Stimulated activated CD8-positive, alpha-beta memory T cell treated with anti-CD3 and anti-CD28 coated beads, Interleukin-4, amount 100 ng/mL, for 24 hours (primary cell): ENCODE results near the gene SCG2.
"Not testable (repeated sequence)": the region's sequence is repeated elsewhere in the genome, so short reads cannot be mapped to it uniquely, and the experiment has no call there.

ENCODE experiments used
- DNase-seq: peaks from one replicate; pipeline ENCODE4 v3.0.0-alpha.2; 2020; ENCODE audit warnings: low read depth

SCG2 gene

DNA sequence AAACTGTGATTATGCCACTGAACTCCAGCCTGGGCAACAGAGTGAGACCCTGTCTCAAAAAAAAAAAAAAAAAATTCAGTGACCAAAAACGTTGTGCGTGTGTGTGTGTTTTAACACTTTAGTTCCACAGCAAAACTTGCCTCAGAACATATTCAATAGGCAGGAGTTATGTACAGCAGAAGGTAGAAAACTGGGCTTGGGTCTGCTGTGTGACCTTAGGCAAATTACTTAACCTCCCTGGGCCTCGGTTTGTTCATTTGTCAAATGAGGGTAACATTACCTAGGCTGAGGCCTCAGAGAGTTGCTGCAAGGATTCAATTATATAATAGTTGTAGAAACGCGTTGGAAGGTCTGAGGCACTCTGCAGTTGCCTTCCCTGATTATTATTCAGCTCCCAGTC is 10.3 kb upstream of the SCG2 start:
- no peak for DNase-seq

- DNase-seq, result no peak
Observed at GRCh38 chr2:223611061-223611460, 8.9 kb upstream of the SCG2 start.

GRCh38 chr2:223607476-223607875 is 5.3 kb upstream of the SCG2 start:
- DNase-seq, result no peak

DNA sequence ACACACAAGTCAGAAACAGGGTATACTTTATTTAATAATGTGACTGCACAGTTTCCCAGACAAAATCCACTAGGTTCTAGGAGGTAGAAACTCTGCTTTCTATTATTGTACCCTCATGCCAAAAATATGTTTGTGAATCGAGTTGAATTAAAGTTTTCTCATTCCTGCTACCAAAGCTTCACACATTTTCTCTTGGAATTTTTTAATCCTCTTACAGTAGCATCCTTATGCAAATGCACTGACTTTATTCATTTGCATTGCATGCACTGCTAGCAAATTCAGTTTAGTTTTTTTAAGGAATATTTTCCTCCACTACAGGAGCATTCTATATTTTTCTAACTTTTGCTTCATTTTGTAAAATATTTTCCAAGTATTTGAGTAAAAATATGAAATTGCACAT is 4.8 kb upstream of the SCG2 start:
- DNase-seq, result no peak

- DNase-seq, result no peak
Observed at GRCh38 chr2:223604231-223604630, 2.1 kb upstream of the SCG2 start.

- no peak for DNase-seq
Observed at GRCh38 chr2:223602972-223603371, 811 bp upstream of the SCG2 start.

GRCh38 chr2:223601018-223601417 is 1.1 kb downstream of the SCG2 start:
- DNase-seq, result no peak

GRCh38 chr2:223599640-223600380 is 2.4 kb downstream of the SCG2 start:
- DNase-seq, result no peak

DNA sequence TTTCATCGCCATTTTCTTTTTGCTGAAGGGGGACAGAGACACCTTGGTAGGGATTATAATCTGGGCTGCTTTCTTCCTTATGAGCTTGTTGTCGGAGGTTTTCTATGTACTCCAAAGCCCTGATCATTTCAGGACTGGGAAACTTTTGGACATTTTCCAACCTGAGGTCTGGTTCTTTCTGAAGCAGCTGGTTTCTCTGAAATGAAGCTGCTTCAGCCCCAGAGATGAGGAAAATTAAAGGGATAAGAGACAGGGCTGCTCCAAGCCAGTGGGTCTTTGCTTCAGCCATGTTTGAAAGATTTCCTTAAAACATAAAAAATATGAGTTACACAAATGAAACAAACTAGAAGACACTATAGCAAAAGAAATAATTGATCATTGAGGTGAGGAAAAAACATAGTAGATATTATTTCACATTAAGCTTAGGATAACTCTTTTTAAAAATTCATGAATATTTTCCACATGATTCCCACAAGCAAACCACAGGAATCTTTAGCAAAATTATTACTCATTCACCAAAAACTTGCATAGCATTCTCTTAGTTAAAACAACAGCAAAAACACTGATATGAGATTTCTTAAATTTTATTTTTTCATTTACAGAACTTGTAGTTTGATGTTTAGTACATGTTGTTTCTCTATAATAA is 3.0 kb downstream of the SCG2 start:
- DNase-seq, result no peak

GRCh38 chr2:223597076-223597475 is 5.1 kb downstream of the SCG2 start:
- DNase-seq, result no peak

DNA sequence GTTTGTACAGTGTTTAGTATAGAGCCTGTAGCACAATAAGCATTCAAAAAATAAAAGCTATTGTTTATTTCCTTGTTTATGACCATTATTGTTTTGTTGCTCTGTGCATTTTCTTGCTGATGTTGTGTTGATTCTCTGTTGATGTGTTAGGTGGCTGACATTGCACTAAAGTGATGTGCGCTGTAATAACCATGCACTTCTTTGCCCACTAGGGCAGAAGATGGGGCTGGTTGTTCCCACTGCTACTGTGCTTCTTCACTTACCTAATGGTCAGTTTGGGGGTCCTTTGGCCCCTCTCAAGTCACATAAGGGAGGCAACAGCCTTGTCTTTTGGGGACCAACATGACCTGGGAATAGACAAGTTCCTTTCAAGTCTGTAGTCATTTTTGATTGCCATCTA is 6.0 kb downstream of the SCG2 start:
- no peak for DNase-seq

- DNase-seq, result no peak
Observed at GRCh38 chr2:223594831-223595230, 7.3 kb downstream of the SCG2 start.

DNA sequence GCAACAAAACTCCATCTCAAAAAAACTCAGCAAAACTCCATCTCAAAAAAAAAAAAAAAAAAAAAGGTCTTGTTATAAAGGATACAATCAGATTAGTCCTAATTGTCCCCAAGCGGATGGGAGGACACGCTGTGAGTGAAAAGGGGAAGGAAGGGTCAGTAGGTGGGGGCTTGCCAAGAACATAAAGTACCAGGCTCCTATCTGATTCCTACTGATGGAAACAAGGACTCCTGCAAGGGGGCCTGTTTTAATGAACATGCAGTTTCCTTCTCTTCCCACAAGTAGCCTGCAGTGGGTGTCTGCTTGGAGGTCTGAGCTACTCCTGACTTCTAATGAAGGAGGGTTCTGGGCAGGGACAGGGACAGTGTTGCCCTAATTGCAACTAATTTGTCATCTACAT is 7.9 kb downstream of the SCG2 start:
- no peak for DNase-seq

DNA sequence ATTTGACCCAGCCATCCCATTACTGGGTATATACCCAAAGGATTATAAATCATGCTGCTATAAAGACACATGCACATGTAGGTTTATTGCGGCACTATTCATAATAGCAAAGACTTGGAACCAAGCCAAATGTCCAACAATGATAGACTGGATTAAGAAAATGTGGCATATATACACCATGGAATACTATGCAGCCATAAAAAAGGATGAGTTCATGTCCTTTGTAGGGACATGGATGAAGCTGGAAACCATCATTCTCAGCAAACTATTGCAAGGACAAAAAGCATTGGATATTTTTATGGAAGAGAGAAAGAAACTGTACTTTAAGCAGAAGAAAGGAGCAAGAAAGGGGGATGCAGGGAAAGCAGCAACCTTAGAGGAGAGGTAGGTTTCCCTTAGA is 9.5 kb downstream of the SCG2 start:
- not testable (repeated sequence) for DNase-seq

DNA sequence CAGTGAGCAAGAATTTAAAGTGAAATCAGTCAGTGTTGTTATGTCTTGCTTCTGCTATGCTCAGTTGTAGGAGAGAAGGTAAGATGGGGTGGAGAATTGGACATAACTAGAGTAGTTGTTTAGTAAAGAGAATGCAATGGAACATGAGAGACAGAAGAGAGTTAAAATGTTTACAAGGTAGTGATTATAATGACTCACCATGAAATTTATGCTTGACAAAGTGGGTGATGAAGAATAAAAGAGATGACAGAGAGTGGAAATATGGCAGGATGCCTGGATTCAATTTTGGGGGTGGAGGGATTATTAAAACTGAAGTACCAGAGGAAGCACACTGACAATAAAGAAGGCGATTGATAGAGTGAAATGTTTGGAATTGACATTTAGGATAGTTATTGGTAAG is 10.6 kb downstream of the SCG2 start:
- DNase-seq, result no peak

- no peak for DNase-seq
Observed at GRCh38 chr2:223590964-223591363, 11.2 kb downstream of the SCG2 start.

DNA sequence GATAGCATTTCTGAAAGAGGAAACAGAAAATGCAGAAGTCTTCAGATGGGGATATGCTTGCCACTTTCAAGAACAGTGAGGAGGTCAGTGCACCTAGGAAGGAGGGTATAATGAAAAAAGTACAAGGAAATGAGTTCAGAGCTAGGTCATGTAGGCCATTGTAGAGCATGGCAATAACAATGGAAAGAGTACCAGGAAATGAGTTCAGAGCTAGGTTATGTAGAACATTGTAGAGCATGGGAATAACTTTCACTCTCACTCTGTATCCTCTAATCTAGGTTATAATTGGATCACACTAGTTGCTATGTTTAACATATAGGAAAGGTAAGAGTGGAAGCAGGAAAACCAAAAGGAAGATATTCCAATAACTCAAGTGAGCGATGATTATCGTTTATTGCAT is 12.3 kb downstream of the SCG2 start:
- no peak for DNase-seq

GRCh38 chr2:223588251-223588650 is 13.9 kb downstream of the SCG2 start:
- DNase-seq, result no peak

DNA sequence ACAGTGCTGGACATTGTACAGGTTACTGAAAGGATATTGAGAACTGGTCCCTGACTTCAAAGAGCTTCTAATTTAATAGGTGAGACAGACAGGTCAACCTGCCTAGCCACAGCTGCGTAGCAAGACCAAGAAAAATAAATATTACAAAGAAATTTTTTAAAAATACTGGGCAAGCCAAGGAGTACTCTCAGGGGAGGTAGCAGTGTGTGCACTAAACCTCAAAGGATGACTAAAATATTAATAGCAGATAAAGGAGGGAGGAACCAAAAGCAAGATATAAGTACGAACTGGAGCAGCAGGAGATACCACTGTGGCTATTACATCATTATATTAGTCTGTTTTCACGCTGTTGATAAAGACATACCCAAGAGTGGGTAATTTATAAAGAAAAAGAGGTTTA is 14.9 kb downstream of the SCG2 start:
- DNase-seq, result no peak

GRCh38 chr2:223586261-223586660 is 15.9 kb downstream of the SCG2 start:
- no peak for DNase-seq

DNA sequence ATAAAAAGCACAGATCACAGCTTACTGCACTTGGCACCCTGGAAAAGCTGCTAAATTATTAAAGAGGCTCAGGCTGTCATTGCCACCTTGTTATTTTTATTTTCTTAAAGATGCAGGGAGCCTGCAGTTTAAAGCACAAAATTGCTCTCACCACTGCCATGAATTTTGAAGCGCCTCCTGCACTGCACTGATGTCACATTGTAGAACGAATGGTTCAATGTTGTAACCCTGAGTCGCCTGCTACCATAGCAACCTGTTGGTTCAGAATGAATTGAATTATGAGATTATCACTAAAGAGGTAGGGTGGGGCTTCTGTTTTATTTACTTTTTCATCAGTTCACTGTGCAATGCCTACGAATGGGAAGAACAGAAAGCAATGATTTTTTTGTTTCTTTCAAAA is 16.5 kb downstream of the SCG2 start:
- no peak for DNase-seq

- no peak for DNase-seq
Observed at GRCh38 chr2:223582001-223582400, 20.2 kb downstream of the SCG2 start.

- no peak for DNase-seq
Observed at GRCh38 chr2:223580951-223581350, 21.2 kb downstream of the SCG2 start.

- DNase-seq, result no peak
Observed at GRCh38 chr2:223578846-223579245, 23.3 kb downstream of the SCG2 start.
